ENCODE results near the gene AKAP6.

- no peak for TF ChIP-seq CTCF (IDR thresholded peaks at IDR 0.05)
- no peak for TF ChIP-seq POLR2A (IDR thresholded peaks at IDR 0.05)
- TF ChIP-seq POLR2AphosphoS5 (IDR thresholded peaks at IDR 0.05) = no peak
These were observed 195.7 kb downstream of the AKAP6 start for GRCh38 chr14:32524609-32525375.
